Liver (tissue), 9 donors: ENCODE measurements around the gene ESRRB. TPM values are rescaled to one million over a fixed set of nuclear protein-coding genes. Genes with fewer than 3 reads are reported as not detected.

Source experiments
- DNase-seq: peaks from one replicate; pipeline ENCODE4 v3.0.0-alpha.2; 2017; ENCODE audit warnings: low spot score
- H3K27ac ChIP-seq, 2 donors: one replicate each; pipeline ENCODE4 v1.7.0; 2013; ENCODE audit warnings: inconsistent platforms in 2 of 2, low read length in 2 of 2, control low read depth in 1 of 2, low read depth in 1 of 2, mild to moderate bottlenecking in 1 of 2
- H3K27me3 ChIP-seq, 4 donors: one replicate each; pipeline versions ENCODE4 v1.6.1 to v1.7.0; 2013; ENCODE audit warnings: low read length in 3 of 4, inconsistent platforms in 1 of 4, mild to moderate bottlenecking in 1 of 4, moderate library complexity in 1 of 4; ENCODE audit not compliant: control insufficient read depth in 4 of 4, insufficient read depth in 4 of 4
- H3K36me3 ChIP-seq, 4 donors: one replicate each; pipeline versions ENCODE4 v1.6.1 to v1.7.0; 2013; ENCODE audit warnings: low read length in 3 of 4, mild to moderate bottlenecking in 3 of 4, low read depth in 1 of 4, moderate library complexity in 1 of 4; ENCODE audit not compliant: control insufficient read depth in 4 of 4, insufficient read depth in 3 of 4
- H3K4me1 ChIP-seq, 4 donors: one replicate each; pipeline versions ENCODE4 v1.6.1 to v1.7.0; 2013; ENCODE audit warnings: low read length in 3 of 4, mild to moderate bottlenecking in 3 of 4, moderate library complexity in 1 of 4; ENCODE audit not compliant: control insufficient read depth in 4 of 4, insufficient read depth in 4 of 4
- H3K4me3 ChIP-seq, 3 donors: one replicate each; pipeline versions ENCODE4 v1.6.1 to v1.7.0; 2013; ENCODE audit warnings: low read length in 3 of 3, control low read depth in 1 of 3, low read depth in 1 of 3, mild to moderate bottlenecking in 1 of 3
- H3K9ac ChIP-seq, 2 donors: one replicate each; pipeline ENCODE4 v1.7.0; 2013; ENCODE audit warnings: low read length in 2 of 2, mild to moderate bottlenecking in 2 of 2, moderate library complexity in 2 of 2, control low read depth in 1 of 2, low read depth in 1 of 2
- H3K9me3 ChIP-seq, 4 donors: one replicate each; pipeline versions ENCODE4 v1.6.1 to v1.7.0; 2013; ENCODE audit warnings: low read length in 3 of 4; ENCODE audit not compliant: control insufficient read depth in 4 of 4
- EGR1 ChIP-seq, 2 donors: IDR thresholded peaks; 2 replicates each; pipeline ENCODE4 v1.6.1; 2016 to 2018; ENCODE audit warnings: antibody characterized with exemption in 2 of 2, low read depth in 2 of 2
- FOXA1 ChIP-seq: IDR thresholded peaks from 2 replicates; pipeline ENCODE4 v1.6.1; 2016; ENCODE audit warnings: antibody characterized with exemption
- FOXA2 ChIP-seq: IDR thresholded peaks from 2 replicates; pipeline ENCODE4 v1.6.1; 2016; ENCODE audit warnings: antibody characterized with exemption
- GABPA ChIP-seq, 2 donors: IDR thresholded peaks in 1 of 2; conservative IDR thresholded peaks in 1 of 2; 2 replicates each; pipeline ENCODE4 v1.6.1; 2016; ENCODE audit warnings: antibody characterized with exemption in 2 of 2, mild to moderate bottlenecking in 1 of 2, moderate library complexity in 1 of 2
- HNF4A ChIP-seq, 2 donors: conservative IDR thresholded peaks; 2 replicates each; pipeline ENCODE4 v1.6.1; 2016; ENCODE audit warnings: antibody characterized with exemption in 2 of 2, mild to moderate bottlenecking in 2 of 2
- HNF4G ChIP-seq: IDR thresholded peaks from 2 replicates; pipeline ENCODE4 v1.6.1; 2016; ENCODE audit warnings: antibody characterized with exemption
- JUND ChIP-seq, 2 donors: IDR thresholded peaks; 2 replicates each; pipeline ENCODE4 v1.6.1; 2016; ENCODE audit warnings: antibody characterized with exemption in 2 of 2
- NR2F2 ChIP-seq: IDR thresholded peaks from 2 replicates; pipeline ENCODE4 v1.6.1; 2016; ENCODE audit warnings: antibody characterized with exemption
- RAD21 ChIP-seq, 2 donors: IDR thresholded peaks; 2 replicates each; pipeline ENCODE4 v1.6.1; 2016; ENCODE audit warnings: antibody characterized with exemption in 2 of 2, mild to moderate bottlenecking in 2 of 2
- RXRA ChIP-seq, 2 donors: IDR thresholded peaks; 2 replicates each; pipeline ENCODE4 v1.6.1; 2017 to 2018; ENCODE audit warnings: antibody characterized with exemption in 2 of 2, mild to moderate bottlenecking in 1 of 2
- SP1 ChIP-seq: IDR thresholded peaks from 2 replicates; pipeline ENCODE4 v1.6.1; 2018; ENCODE audit warnings: antibody characterized with exemption, mild to moderate bottlenecking
- TAF1 ChIP-seq: conservative IDR thresholded peaks from 2 replicates; pipeline ENCODE4 v1.6.1; 2016; ENCODE audit warnings: antibody characterized with exemption, mild to moderate bottlenecking
- YY1 ChIP-seq: IDR thresholded peaks from 2 replicates; pipeline ENCODE4 v1.6.1; 2016; ENCODE audit warnings: antibody characterized with exemption, mild to moderate bottlenecking
- WGBS: extraction: QIAGEN DNeasy Blood & Tissue Kit; methylation state at CpG from one replicate; pipeline ENCODE4 v1.1.7; 2013; 5-methylcytosine and 5-hydroxymethylcytosine counted together
- polyA plus RNA-seq, 2 donors: library from polyadenylated mRNA; stranded (reverse) in 1 of 2; unstranded in 1 of 2; fragments of 200-250 nt in 1 of 2; fragments of >200 nt in 1 of 2; fragmentation: Nextera tagmentation in 1 of 2; extraction: Ambion mirVana in 1 of 2; gene quantifications; one replicate each; pipeline versions ENCODE4 v1.2.1 to v1.2.3, GENCODE V29; 2013 to 2015
- total RNA-seq, 2 donors: library from RNA; depleted of rRNA; stranded (reverse); fragments of >200 nt; gene quantifications; one replicate each; pipeline ENCODE4 v1.2.3, GENCODE V29; 2014
- TF ChIP-seq, protein P1 (sequence below): IDR thresholded peaks from 2 replicates; pipeline ENCODE4 v1.6.1; 2016; ENCODE audit warnings: antibody characterized with exemption, mild to moderate bottlenecking
- TF ChIP-seq, protein P2 (sequence below): IDR thresholded peaks from 2 replicates; pipeline ENCODE4 v1.6.1; 2016; ENCODE audit warnings: antibody characterized with exemption
- TF ChIP-seq, protein P3 (sequence below): fragments of 150-350 bp; IDR thresholded peaks from 2 replicates; pipeline ENCODE4 v1.5.1; 2017; ENCODE audit warnings: improper control_type of control experiment, low read depth, low read length; ENCODE audit not compliant: missing input control
- TF ChIP-seq, protein P4 (sequence below): IDR thresholded peaks from 2 replicates; pipeline ENCODE4 v1.6.1; 2016; ENCODE audit warnings: antibody characterized with exemption
- TF ChIP-seq, protein P5 (sequence below): IDR thresholded peaks from 2 replicates; pipeline ENCODE4 v1.6.1; 2016; ENCODE audit warnings: antibody characterized with exemption
- donor health status: healthy.
- donor health status: healthy.
- donor health status: healthy.
- donor health status: healthy.
- donor health status: healthy.

Gene ESRRB
- total and polyA plus RNA-seq, 4 donors = 0.08 to 0.21 (median 0.11) TPM

DNA sequence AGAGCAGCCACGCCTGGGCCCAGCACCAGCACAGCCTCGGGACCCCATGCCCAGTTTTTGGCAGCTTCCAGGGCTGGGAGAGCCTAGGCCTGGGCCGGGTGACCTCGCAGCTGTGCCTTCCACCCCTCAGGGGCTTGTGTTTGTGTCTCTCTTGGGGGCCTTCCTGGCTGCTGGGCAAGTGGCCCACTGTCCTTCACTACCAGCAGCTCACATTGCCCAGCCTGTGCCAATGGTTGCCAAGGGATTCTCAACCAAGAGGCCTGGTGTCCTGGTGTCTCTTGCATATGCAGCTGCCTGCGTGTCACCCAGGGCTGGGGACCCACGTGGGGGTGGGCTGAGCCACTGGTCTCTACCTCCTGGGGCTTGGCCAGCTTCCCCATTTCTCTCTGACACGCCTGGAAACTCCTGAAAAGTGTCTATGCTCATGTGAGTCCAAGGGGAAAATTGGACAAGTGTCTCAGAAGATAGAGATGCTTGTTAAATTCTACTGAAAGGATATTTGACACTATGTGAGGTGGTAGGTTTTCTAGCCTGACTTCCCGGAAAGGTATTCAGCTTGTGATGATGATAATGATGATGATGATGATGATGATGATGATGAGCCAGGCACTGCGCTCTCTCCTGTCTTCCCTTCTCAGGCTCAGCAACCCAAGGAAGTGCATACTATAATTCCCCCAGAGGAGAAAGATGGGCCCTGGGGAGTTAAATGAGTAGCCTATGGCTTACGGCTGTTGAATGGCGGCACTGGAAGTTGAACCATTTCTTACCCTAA is 48.8 kb upstream of the ESRRB start:
- 84% methylated on average over 11 of the region's 11 CpGs for WGBS
- H3K9ac ChIP-seq = no peak overlapping the region
- DNase-seq = no peak
- H3K36me3 ChIP-seq = no peaks in the 10 kb centered on the region
- H3K4me3 ChIP-seq = no peak overlapping the region
- no peaks in the 10 kb centered on the region for H3K9me3 ChIP-seq
- H3K27ac ChIP-seq = no peak overlapping the region
- TF ChIP-seq SP1 (no peak), YY1 (no peak), HNF4A (conservative IDR thresholded peaks at IDR 0.05) (no peak), GABPA (IDR thresholded peaks at IDR 0.05 in 1 of 2, conservative IDR thresholded peaks at IDR 0.05 in 1 of 2) (no peak), TAF1 (no peak), RXRA (IDR thresholded peaks at IDR 0.05) (no peak), RAD21 (IDR thresholded peaks at IDR 0.05) (no peak), HNF4G (no peak), FOXA2 (no peak), EGR1 (IDR thresholded peaks at IDR 0.05; ENCODE audit: low read depth in 2 of 2) (no peak), NR2F2 (no peak), FOXA1 (no peak), JUND (IDR thresholded peaks at IDR 0.05) (no peak)
- TF ChIP-seq, protein P1, sequence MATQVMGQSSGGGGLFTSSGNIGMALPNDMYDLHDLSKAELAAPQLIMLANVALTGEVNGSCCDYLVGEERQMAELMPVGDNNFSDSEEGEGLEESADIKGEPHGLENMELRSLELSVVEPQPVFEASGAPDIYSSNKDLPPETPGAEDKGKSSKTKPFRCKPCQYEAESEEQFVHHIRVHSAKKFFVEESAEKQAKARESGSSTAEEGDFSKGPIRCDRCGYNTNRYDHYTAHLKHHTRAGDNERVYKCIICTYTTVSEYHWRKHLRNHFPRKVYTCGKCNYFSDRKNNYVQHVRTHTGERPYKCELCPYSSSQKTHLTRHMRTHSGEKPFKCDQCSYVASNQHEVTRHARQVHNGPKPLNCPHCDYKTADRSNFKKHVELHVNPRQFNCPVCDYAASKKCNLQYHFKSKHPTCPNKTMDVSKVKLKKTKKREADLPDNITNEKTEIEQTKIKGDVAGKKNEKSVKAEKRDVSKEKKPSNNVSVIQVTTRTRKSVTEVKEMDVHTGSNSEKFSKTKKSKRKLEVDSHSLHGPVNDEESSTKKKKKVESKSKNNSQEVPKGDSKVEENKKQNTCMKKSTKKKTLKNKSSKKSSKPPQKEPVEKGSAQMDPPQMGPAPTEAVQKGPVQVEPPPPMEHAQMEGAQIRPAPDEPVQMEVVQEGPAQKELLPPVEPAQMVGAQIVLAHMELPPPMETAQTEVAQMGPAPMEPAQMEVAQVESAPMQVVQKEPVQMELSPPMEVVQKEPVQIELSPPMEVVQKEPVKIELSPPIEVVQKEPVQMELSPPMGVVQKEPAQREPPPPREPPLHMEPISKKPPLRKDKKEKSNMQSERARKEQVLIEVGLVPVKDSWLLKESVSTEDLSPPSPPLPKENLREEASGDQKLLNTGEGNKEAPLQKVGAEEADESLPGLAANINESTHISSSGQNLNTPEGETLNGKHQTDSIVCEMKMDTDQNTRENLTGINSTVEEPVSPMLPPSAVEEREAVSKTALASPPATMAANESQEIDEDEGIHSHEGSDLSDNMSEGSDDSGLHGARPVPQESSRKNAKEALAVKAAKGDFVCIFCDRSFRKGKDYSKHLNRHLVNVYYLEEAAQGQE = no peak
- TF ChIP-seq, protein P2, sequence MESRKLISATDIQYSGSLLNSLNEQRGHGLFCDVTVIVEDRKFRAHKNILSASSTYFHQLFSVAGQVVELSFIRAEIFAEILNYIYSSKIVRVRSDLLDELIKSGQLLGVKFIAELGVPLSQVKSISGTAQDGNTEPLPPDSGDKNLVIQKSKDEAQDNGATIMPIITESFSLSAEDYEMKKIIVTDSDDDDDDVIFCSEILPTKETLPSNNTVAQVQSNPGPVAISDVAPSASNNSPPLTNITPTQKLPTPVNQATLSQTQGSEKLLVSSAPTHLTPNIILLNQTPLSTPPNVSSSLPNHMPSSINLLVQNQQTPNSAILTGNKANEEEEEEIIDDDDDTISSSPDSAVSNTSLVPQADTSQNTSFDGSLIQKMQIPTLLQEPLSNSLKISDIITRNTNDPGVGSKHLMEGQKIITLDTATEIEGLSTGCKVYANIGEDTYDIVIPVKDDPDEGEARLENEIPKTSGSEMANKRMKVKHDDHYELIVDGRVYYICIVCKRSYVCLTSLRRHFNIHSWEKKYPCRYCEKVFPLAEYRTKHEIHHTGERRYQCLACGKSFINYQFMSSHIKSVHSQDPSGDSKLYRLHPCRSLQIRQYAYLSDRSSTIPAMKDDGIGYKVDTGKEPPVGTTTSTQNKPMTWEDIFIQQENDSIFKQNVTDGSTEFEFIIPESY = no peak
- TF ChIP-seq, protein P3, sequence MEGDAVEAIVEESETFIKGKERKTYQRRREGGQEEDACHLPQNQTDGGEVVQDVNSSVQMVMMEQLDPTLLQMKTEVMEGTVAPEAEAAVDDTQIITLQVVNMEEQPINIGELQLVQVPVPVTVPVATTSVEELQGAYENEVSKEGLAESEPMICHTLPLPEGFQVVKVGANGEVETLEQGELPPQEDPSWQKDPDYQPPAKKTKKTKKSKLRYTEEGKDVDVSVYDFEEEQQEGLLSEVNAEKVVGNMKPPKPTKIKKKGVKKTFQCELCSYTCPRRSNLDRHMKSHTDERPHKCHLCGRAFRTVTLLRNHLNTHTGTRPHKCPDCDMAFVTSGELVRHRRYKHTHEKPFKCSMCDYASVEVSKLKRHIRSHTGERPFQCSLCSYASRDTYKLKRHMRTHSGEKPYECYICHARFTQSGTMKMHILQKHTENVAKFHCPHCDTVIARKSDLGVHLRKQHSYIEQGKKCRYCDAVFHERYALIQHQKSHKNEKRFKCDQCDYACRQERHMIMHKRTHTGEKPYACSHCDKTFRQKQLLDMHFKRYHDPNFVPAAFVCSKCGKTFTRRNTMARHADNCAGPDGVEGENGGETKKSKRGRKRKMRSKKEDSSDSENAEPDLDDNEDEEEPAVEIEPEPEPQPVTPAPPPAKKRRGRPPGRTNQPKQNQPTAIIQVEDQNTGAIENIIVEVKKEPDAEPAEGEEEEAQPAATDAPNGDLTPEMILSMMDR = no peak
- TF ChIP-seq, protein P4, sequence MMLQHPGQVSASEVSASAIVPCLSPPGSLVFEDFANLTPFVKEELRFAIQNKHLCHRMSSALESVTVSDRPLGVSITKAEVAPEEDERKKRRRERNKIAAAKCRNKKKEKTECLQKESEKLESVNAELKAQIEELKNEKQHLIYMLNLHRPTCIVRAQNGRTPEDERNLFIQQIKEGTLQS = no peak
- TF ChIP-seq, protein P5, sequence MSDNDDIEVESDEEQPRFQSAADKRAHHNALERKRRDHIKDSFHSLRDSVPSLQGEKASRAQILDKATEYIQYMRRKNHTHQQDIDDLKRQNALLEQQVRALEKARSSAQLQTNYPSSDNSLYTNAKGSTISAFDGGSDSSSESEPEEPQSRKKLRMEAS = no peak
- peaks cover 0 to 12% (median 5%) of the 10 kb centered on the region in 4 donors for H3K4me1 ChIP-seq
- H3K27me3 ChIP-seq = no peaks in the 10 kb centered on the region
